DMS114 treated with DMSO at 0.1 percent for 48 hours (cell line): ENCODE results near the gene EFCAB12.
"Not testable (repeated sequence)": the region's sequence is repeated elsewhere in the genome, so short reads cannot be mapped to it uniquely, and the experiment has no call there.

Experiments
- DNase-seq: peaks from one replicate; lab custom pipeline; 2025; ENCODE audit not compliant: unreplicated experiment; lab: John Stamatoyannopoulos, UW

EFCAB12 gene

GRCh38 chr3:129398803-129399144 lies 29.7 kb downstream of the EFCAB12 start:
- no peak for DNase-seq

- DNase-seq, result not testable (repeated sequence)
Measured at GRCh38 chr3:129393760-129394564, 34.5 kb downstream of the EFCAB12 start.

GRCh38 chr3:129393271-129393670 lies 35.2 kb downstream of the EFCAB12 start:
- DNase-seq, result no peak

- DNase-seq, result not testable (repeated sequence)
Measured at GRCh38 chr3:129392106-129392887, 36.1 kb downstream of the EFCAB12 start.

GRCh38 chr3:129391583-129391982 lies 36.9 kb downstream of the EFCAB12 start:
- DNase-seq, result not testable (repeated sequence)

GRCh38 chr3:129389572-129389937 lies 38.9 kb downstream of the EFCAB12 start:
- no peak for DNase-seq

- not testable (repeated sequence) for DNase-seq
Measured at GRCh38 chr3:129388791-129389571, 39.5 kb downstream of the EFCAB12 start.

- DNase-seq, result no peak
Measured at GRCh38 chr3:129387487-129387886, 40.9 kb downstream of the EFCAB12 start.

GRCh38 chr3:129386984-129387383 lies 41.5 kb downstream of the EFCAB12 start:
- DNase-seq, result no peak

GRCh38 chr3:129385507-129385906 lies 42.9 kb downstream of the EFCAB12 start:
- not testable (repeated sequence) for DNase-seq

GRCh38 chr3:129384594-129385323 lies 43.7 kb downstream of the EFCAB12 start:
- DNase-seq, result no peak

GRCh38 chr3:129384103-129384502 lies 44.3 kb downstream of the EFCAB12 start:
- DNase-seq, result not testable (repeated sequence)

- DNase-seq, result peak; percentile 32
Measured at GRCh38 chr3:129383292-129383860, 45.1 kb downstream of the EFCAB12 start.

GRCh38 chr3:129382366-129382765 lies 46.1 kb downstream of the EFCAB12 start:
- no peak for DNase-seq

GRCh38 chr3:129379582-129380358 lies 48.7 kb downstream of the EFCAB12 start:
- no peak for DNase-seq

GRCh38 chr3:129378949-129379348 lies 49.5 kb downstream of the EFCAB12 start:
- DNase-seq, result no peak

- no peak for DNase-seq
Measured at GRCh38 chr3:129377615-129378014, 50.8 kb downstream of the EFCAB12 start.

GRCh38 chr3:129375099-129375498 lies 53.3 kb downstream of the EFCAB12 start:
- DNase-seq, result no peak

- DNase-seq, result no peak
Measured at GRCh38 chr3:129371041-129371826, 57.2 kb downstream of the EFCAB12 start.
